Measurements from ENCODE around the gene E2F2.
"Not testable (repeated sequence)": the region's sequence is repeated elsewhere in the genome, so short reads cannot be mapped to it uniquely, and the experiment has no call there.

Gene E2F2

GRCh38 chr1:23506376-23507107, 24.5 kb downstream of the E2F2 start:
- DNase-seq (ENCODE audit: insufficient read length) (no peak), FAIRE-seq (no peak)
- TF ChIP-seq POLR2A (IDR thresholded peaks at IDR 0.05; ENCODE audit: low read depth, low read length) (no peak), TAF1 (IDR thresholded peaks at IDR 0.05; ENCODE audit: borderline replicate concordance, low read depth, low read length) (no peak), POLR2AphosphoS5 (IDR thresholded peaks at IDR 0.05; ENCODE audit: low read depth, low read length) (no peak)

DNA sequence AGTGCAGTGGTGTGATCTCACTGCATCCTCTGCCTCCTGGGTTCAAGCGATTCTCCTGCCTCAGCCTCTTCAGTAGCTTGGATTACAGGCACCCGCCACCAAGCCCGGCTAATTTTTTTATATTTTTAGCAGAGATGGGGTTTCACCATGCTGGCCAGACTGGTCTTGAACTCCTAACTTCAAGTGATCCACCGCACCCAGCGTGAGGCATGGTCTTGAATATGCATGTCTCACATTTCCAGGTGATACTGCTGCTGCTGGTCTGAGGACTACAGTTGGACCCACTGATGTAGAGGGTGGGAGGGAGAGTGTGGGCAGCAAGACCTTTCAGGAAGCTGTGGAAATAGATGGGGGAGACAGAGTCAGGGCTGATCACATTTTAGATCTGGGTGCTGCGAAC, 25.2 kb downstream of the E2F2 start:
- DNase-seq (ENCODE audit: insufficient read length): no peak
- FAIRE-seq: no peak
- TF ChIP-seq TAF1 (IDR thresholded peaks at IDR 0.05; ENCODE audit: borderline replicate concordance, low read depth, low read length) (no peak), POLR2AphosphoS5 (IDR thresholded peaks at IDR 0.05; ENCODE audit: low read depth, low read length) (no peak), POLR2A (IDR thresholded peaks at IDR 0.05; ENCODE audit: low read depth, low read length) (no peak)

DNA sequence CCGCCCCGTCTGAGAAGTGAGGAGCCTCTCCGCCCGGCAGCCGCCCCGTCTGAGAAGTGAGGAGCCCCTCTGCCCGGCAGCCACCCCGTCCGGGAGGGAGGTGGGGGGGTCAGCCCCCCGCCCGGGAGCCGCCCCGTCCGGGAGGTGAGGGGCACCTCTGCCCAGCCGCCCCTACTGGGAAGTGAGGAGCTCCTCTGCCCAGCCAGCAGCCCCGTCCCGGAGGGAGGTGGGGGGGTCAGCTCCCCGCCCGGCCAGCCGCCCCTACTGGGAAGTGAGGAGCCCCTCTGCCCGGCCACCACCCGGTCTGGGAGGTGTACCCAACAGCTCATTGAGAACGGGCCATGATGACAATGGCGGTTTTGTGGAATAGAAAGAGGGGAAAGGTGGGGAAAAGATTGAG, 26.9 kb downstream of the E2F2 start:
- not testable (repeated sequence) for FAIRE-seq; DNase-seq (ENCODE audit: insufficient read length)

DNA sequence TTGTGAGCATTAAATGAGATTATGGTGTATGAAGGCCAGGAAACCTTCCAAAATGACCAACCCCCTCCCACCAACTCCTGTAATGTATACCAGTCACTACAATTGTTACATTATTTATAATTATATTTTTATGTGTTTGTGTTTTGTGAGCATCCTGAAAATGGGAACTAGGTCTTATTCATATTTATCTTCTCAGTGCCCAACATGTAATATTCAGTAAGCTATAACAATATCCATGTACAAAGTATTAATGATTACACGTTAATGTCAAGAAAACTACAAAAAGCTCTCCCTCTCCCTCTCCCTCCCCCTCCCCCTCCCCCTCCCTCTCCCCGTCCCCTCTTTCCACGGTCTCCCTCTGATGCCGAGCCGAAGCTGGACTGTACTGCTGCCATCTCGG, 28.1 kb downstream of the E2F2 start:
- TF ChIP-seq POLR2A (IDR thresholded peaks at IDR 0.05; ENCODE audit: low read depth, low read length): no peak
- TF ChIP-seq TAF1 (IDR thresholded peaks at IDR 0.05; ENCODE audit: borderline replicate concordance, low read depth, low read length): no peak
- no peak for TF ChIP-seq POLR2AphosphoS5 (IDR thresholded peaks at IDR 0.05; ENCODE audit: low read depth, low read length)
- no peak for DNase-seq (ENCODE audit: insufficient read length)
- FAIRE-seq: no peak

GRCh38 chr1:23500466-23500865, 30.6 kb downstream of the E2F2 start:
- DNase-seq (ENCODE audit: insufficient read length) (no peak), FAIRE-seq (no peak)
- no peak for TF ChIP-seq TAF1 (IDR thresholded peaks at IDR 0.05; ENCODE audit: borderline replicate concordance, low read depth, low read length)
- no peak for TF ChIP-seq POLR2A (IDR thresholded peaks at IDR 0.05; ENCODE audit: low read depth, low read length)
- TF ChIP-seq POLR2AphosphoS5 (IDR thresholded peaks at IDR 0.05; ENCODE audit: low read depth, low read length): no peak

DNA sequence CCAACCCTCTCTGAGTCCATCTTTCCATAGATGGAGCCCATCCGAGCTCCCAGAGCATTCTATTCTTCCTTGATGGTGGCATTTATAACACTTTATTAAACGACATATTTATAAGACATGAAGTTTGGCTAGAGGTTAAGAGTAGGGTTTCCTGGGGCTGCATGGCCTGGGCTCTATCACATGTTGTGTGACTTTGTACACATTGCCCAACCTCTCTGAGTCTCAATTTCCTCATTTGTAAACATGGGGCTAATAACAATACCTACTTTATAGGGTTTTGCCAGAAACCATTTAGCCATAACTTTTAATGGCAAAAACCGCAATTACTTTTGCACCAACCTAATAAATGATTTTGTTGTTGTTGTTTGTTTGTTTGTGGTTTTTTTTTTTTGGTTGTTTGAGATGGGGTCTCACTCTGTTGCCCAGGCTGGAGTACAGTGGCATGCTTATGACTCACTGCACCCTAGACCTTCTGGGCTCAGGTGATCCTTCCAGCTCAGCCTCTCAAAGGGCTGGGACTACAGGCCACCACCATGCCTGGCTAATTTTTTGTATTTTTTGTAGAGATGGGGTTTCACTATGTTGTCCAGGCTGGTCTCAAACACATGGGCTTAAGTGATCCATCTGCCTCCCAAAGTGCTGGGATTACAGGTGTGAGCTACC, 33.1 kb downstream of the E2F2 start:
- DNase-seq (ENCODE audit: insufficient read length) (no peak), FAIRE-seq (no peak)
- TF ChIP-seq TAF1 (IDR thresholded peaks at IDR 0.05; ENCODE audit: borderline replicate concordance, low read depth, low read length) (no peak), POLR2A (IDR thresholded peaks at IDR 0.05; ENCODE audit: low read depth, low read length) (no peak), POLR2AphosphoS5 (IDR thresholded peaks at IDR 0.05; ENCODE audit: low read depth, low read length) (no peak)

DNA sequence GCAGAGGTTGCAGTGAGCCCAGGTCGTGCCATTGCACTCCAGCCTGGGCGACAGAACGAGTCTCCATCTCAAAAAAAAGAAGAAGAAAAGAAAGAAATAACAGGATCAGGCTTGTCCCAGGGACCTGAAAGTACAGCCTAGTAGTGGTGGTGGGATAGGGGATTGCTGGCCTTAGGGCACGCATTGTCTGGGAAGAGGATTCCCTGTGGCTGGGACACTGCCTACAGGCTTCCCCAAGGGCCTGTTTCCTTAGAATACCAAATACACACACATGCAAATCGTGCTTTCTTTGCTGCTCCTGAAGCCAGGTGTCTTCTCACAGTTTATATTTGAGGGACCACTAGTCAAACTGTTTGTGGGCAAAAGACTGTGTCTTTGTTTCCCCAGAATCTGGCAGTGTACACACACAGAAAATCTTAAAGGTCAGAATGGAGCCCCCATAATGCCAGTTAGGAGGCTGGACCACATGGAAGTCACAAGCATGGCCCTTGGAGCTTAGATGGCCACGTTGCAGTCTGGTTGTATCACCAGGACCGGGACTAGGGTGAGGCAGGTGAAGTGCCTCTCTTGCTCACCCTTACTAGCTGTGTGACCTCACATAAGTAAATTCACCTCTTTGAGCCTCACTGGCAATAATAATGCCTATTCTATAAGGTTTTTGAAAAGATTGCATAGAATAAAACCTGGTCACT, 34.4 kb downstream of the E2F2 start:
- no peak for FAIRE-seq

DNA sequence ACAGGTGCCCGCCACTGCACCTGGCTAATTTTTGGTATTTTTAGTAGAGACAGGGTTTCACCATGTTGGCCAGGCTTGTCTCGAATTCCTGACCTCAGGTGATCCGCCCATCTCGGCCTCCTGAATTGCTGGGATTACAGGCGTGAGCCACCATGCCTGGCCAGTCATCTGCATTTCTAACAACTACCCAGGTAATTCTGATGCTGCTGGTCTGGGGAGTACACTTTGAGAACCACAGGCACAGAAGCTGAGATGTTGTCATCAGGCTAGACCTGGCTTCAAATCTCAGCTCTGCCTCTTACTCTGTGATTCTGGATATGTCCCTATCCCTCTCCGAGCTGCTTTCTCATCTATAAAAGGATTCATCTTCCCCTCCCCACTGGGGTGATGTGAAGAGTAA, 36.2 kb downstream of the E2F2 start:
- not testable (repeated sequence) for FAIRE-seq; DNase-seq (ENCODE audit: insufficient read length)

More for the DNA sequence above, 34.4 kb downstream of the E2F2 start:
- no peak for DNase-seq (ENCODE audit: insufficient read length)
- TF ChIP-seq POLR2AphosphoS5 (IDR thresholded peaks at IDR 0.05; ENCODE audit: low read depth, low read length) (no peak), TAF1 (IDR thresholded peaks at IDR 0.05; ENCODE audit: borderline replicate concordance, low read depth, low read length) (no peak), POLR2A (IDR thresholded peaks at IDR 0.05; ENCODE audit: low read depth, low read length) (no peak)

- FAIRE-seq; DNase-seq (ENCODE audit: insufficient read length): not testable (repeated sequence)
These were observed 38.3 kb downstream of the E2F2 start for GRCh38 chr1:23492776-23493175.

DNA sequence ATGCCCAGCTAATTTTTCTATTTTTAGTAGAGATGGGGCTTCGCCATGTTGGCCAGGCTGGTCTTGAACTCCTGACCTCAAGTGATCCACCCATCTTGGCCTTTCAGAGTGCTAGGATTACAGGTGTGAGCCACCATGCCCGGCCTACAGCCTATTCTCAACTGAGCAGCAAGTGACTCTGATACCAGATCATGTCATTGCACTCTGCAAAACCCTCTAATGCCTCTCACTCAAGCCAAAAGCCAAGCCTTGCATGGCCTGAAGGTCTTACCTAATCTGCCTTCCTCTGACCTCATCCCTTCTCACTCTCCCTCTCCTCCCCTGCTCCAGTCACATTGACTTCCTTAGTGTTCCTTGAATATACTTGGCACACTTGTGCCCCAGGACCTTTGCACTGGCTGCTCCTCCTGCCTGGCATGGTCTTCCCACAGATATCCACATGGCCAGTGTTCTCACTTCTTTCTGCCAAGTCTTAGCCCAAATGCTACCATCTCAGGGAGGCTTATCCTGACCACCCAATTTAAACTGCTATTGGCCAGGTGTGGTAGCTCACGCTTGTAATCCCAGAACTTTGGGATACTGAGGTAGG, 38.8 kb downstream of the E2F2 start:
- no peak for FAIRE-seq
- TF ChIP-seq POLR2A (IDR thresholded peaks at IDR 0.05; ENCODE audit: low read depth, low read length) (no peak), TAF1 (IDR thresholded peaks at IDR 0.05; ENCODE audit: borderline replicate concordance, low read depth, low read length) (no peak), POLR2AphosphoS5 (IDR thresholded peaks at IDR 0.05; ENCODE audit: low read depth, low read length) (no peak)
- DNase-seq (ENCODE audit: insufficient read length): no peak

DNA sequence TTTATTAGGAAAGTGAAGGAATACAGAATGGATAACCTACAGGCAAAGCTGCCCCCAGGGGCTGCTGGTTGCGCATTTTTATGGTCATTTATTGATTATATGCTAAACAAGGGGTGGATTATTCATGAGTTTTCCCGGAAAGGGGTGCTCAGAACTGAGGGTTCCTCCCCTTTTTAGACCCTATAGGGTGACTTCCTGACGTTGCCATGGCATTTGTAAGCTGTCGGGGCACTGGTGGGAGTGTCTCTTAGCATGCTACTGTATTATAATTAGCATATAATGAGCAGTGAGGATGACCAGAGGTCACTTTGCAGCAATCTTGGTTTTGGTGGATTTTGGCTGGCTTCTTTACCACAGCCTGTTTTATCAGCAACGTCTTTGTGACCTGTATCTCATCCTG, 41.2 kb downstream of the E2F2 start:
- no peak for FAIRE-seq

GRCh38 chr1:23485002-23485332, 46.1 kb downstream of the E2F2 start:
- TF ChIP-seq TAF1 (IDR thresholded peaks at IDR 0.05; ENCODE audit: borderline replicate concordance, low read depth, low read length): no peak
- TF ChIP-seq POLR2A (IDR thresholded peaks at IDR 0.05; ENCODE audit: low read depth, low read length): no peak
- no peak for TF ChIP-seq POLR2AphosphoS5 (IDR thresholded peaks at IDR 0.05; ENCODE audit: low read depth, low read length)
- no peak for FAIRE-seq
- DNase-seq (ENCODE audit: insufficient read length): no peak

More for the DNA sequence above, 41.2 kb downstream of the E2F2 start:
- DNase-seq (ENCODE audit: insufficient read length): no peak
- TF ChIP-seq POLR2AphosphoS5 (IDR thresholded peaks at IDR 0.05; ENCODE audit: low read depth, low read length) (no peak), POLR2A (IDR thresholded peaks at IDR 0.05; ENCODE audit: low read depth, low read length) (no peak), TAF1 (IDR thresholded peaks at IDR 0.05; ENCODE audit: borderline replicate concordance, low read depth, low read length) (no peak)
